Measurements from ENCODE around the gene CACNA2D2. TPM values are rescaled to one million over a fixed set of nuclear protein-coding genes. Genes with fewer than 3 reads are reported as not detected.

The CACNA2D2 gene
- total and polyA plus RNA-seq, 2 of the 4 experiments (the other 2 are of a cell fraction), result 0.15 TPM; not detected in 1

GRCh38 chr3:50395070-50395860, 108.2 kb downstream of the CACNA2D2 start:
- dilution Hi-C loops (cut with HindIII; ENCODE audit: low sequenced_read_pairs, unreplicated experiment) (no loop called here), intact Hi-C loops (cut with micrococcal nuclease) (no loop called here), in situ Hi-C loops (cut with MboI; ENCODE audit: low sequenced_read_pairs) (no loop called here)
- no peak overlapping the region for H2BK15ac ChIP-seq (ENCODE audit: low read depth, low read length)
- no peaks in the 10 kb centered on the region for H3K36me3 ChIP-seq (ENCODE audit: control insufficient read depth, insufficient read depth, low read length)
- H3K23ac ChIP-seq (ENCODE audit: low read depth, low read length), result no peak overlapping the region
- H3K9me1 ChIP-seq (ENCODE audit: insufficient read depth, low read length), result no peaks in the 10 kb centered on the region; the same call in 1 of the 2 replicates
- H3K79me1 ChIP-seq (ENCODE audit: low read depth in 1 of 2, low read length in 2 of 2), result no peaks in the 10 kb centered on the region
- no TSS peak for BruUV-seq (replicated peaks)
- no peak overlapping the region for H4K5ac ChIP-seq (ENCODE audit: low read depth, low read length)
- H3K4me2 ChIP-seq (ENCODE audit: low read depth, low read length), result no peak overlapping the region
- H2AK5ac ChIP-seq (ENCODE audit: low read depth, low read length), result no peak overlapping the region
- H3K14ac ChIP-seq (replicated peaks; ENCODE audit: low read depth, low read length), result no peak overlapping the region
- no peak for ATAC-seq (ENCODE audit: low read depth)
- WGBS, 2 experiments (ENCODE audit: extremely low coverage in 2 of 2, insufficient read length in 1 of 2), result no CpG with 5 or more reads among the region's 10 CpGs
- H4K20me1 ChIP-seq (ENCODE audit: insufficient read depth, low read length), result no peaks in the 10 kb centered on the region
- CTCF ChIA-PET, result no interaction called here
- no peak overlapping the region for H3K27ac ChIP-seq (ENCODE audit: insufficient read depth, low read length)
- TF ChIP-seq, protein P1, sequence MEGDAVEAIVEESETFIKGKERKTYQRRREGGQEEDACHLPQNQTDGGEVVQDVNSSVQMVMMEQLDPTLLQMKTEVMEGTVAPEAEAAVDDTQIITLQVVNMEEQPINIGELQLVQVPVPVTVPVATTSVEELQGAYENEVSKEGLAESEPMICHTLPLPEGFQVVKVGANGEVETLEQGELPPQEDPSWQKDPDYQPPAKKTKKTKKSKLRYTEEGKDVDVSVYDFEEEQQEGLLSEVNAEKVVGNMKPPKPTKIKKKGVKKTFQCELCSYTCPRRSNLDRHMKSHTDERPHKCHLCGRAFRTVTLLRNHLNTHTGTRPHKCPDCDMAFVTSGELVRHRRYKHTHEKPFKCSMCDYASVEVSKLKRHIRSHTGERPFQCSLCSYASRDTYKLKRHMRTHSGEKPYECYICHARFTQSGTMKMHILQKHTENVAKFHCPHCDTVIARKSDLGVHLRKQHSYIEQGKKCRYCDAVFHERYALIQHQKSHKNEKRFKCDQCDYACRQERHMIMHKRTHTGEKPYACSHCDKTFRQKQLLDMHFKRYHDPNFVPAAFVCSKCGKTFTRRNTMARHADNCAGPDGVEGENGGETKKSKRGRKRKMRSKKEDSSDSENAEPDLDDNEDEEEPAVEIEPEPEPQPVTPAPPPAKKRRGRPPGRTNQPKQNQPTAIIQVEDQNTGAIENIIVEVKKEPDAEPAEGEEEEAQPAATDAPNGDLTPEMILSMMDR (conservative IDR thresholded peaks at IDR 0.05; ENCODE audit: low read depth, low read length), result no peak
- no peak for TF ChIP-seq MAFK (IDR thresholded peaks at IDR 0.05; ENCODE audit: low read depth, low read length)
- TF ChIP-seq NFE2L2 (IDR thresholded peaks at IDR 0.05; ENCODE audit: low read depth, low read length), result no peak
- no peak for TF ChIP-seq CEBPB (IDR thresholded peaks at IDR 0.05; ENCODE audit: low read depth, low read length)
- no peak for TF ChIP-seq SMC3 (IDR thresholded peaks at IDR 0.05; ENCODE audit: low read depth, low read length)
- no peak for TF ChIP-seq POLR2A (IDR thresholded peaks at IDR 0.05; ENCODE audit: low read depth, low read length)
- no peak for TF ChIP-seq RFX5 (IDR thresholded peaks at IDR 0.05; ENCODE audit: low read depth, low read length)
- TF ChIP-seq MAZ (IDR thresholded peaks at IDR 0.05; ENCODE audit: borderline replicate concordance, low read depth, low read length), result no peak
- TF ChIP-seq RAD21 (IDR thresholded peaks at IDR 0.05; ENCODE audit: low read length), result no peak
- TF ChIP-seq, protein P2, sequence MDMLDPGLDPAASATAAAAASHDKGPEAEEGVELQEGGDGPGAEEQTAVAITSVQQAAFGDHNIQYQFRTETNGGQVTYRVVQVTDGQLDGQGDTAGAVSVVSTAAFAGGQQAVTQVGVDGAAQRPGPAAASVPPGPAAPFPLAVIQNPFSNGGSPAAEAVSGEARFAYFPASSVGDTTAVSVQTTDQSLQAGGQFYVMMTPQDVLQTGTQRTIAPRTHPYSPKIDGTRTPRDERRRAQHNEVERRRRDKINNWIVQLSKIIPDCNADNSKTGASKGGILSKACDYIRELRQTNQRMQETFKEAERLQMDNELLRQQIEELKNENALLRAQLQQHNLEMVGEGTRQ (IDR thresholded peaks at IDR 0.05; ENCODE audit: low read depth, low read length), result no peak
- TF ChIP-seq BHLHE40 (IDR thresholded peaks at IDR 0.05; ENCODE audit: low read depth, low read length), result no peak
- TF ChIP-seq MXI1 (IDR thresholded peaks at IDR 0.05; ENCODE audit: borderline replicate concordance, low read depth, low read length), result no peak
- no peak for TF ChIP-seq RCOR1 (IDR thresholded peaks at IDR 0.05; ENCODE audit: insufficient replicate concordance, low read length)
- no peak overlapping the region for H2BK120ac ChIP-seq (ENCODE audit: low read depth, low read length)
- H3K27me3 ChIP-seq (ENCODE audit: control insufficient read depth, insufficient read depth, low read length), result peaks cover 55% of the 10 kb centered on the region
- no peak overlapping the region for H3K56ac ChIP-seq (ENCODE audit: extremely low read depth, insufficient read depth, low read length)
- H4K8ac ChIP-seq (ENCODE audit: low read depth in 2 of 2, low read length in 2 of 2), result no peak overlapping the region
- POLR2A ChIA-PET (ENCODE audit: unreplicated experiment), result no interaction called here
- H2BK20ac ChIP-seq (ENCODE audit: low read depth, low read length), result no peak overlapping the region
- H2AFZ ChIP-seq (replicated peaks; ENCODE audit: low read length, poor library complexity), result no peak overlapping the region
- H4K91ac ChIP-seq (ENCODE audit: insufficient read depth, low read depth, low read length), result no peak overlapping the region
- H3K4me3 ChIP-seq (ENCODE audit: insufficient read depth, low read depth, low read length), result no peak overlapping the region
- no peaks in the 10 kb centered on the region for H3K4me1 ChIP-seq (ENCODE audit: control insufficient read depth, insufficient read depth, low read length)
- no peak overlapping the region for H3K4ac ChIP-seq (ENCODE audit: low read depth, low read length)
- no peak overlapping the region for H3K18ac ChIP-seq (ENCODE audit: low read depth, low read length)
- no peak overlapping the region for H2AK9ac ChIP-seq (replicated peaks; ENCODE audit: low read depth, low read length, poor library complexity)
- DNase-seq, result no peak
- H3K9me3 ChIP-seq (ENCODE audit: control insufficient read depth, insufficient read depth, low read length), result no peaks in the 10 kb centered on the region
- no peak overlapping the region for H3K9ac ChIP-seq (ENCODE audit: low read depth, low read length)
- H2BK5ac ChIP-seq (ENCODE audit: low read depth, low read length, poor library complexity, severe bottlenecking), result no peak overlapping the region
